K562 (cell line): Measurements from ENCODE around the gene MECR. TPM values are rescaled to one million over a fixed set of nuclear protein-coding genes. Genes with fewer than 3 reads are reported as not detected.

ENCODE experiments used
- ATAC-seq: fragments of 200-7000 bp; cut with Tn5 transposase; 3 replicates; pipeline ENCODE4 v1.9.1; 2020; ENCODE audit warnings: moderate library complexity
- BruUV-seq: library from RNA; stranded (reverse); fragments of 400-500 nt; replicated peaks from 2 replicates; lab custom pipeline; 2021; lab: Mats Ljungman, UMichigan
- CTCF ChIA-PET: fragments of 300-600 bp; formaldehyde crosslinking; extraction: SDS; loops from one replicate; lab custom pipeline; 2021; ENCODE audit warnings: low intra/inter-chr PET ratio; lab: Yijun Ruan, JAX
- POLR2A ChIA-PET: fragments of 300-600, 350-650 bp; sonication (Branson Sonifier 250); formaldehyde crosslinking; extraction: SDS; loops from one replicate; lab custom pipeline; 2021; ENCODE audit warnings: antibody characterized with exemption, inconsistent platforms; lab: Yijun Ruan, JAX
- DNase-seq, 4 experiments: peaks; one replicate each; pipeline versions ENCODE4 v3.0.0 to v3.0.0-alpha.2; 2011 to 2018; ENCODE audit warnings: low spot score in 3 of 4, mixed read lengths in 3 of 4; ENCODE audit errors: extremely low read depth in 1 of 4
- FAIRE-seq: peaks from 2 replicates; lab custom pipeline; 2011; peaks lifted over from hg19 to GRCh38; lab: Jason Lieb, UNC
- H2AFZ ChIP-seq: 2 replicates; pipeline ENCODE4 v1.6.0; 2011; ENCODE audit warnings: low read depth, low read length, control low read depth, inconsistent platforms
- H3K27ac ChIP-seq: fragments of 200-600 bp; 3 replicates; pipeline ENCODE4 v1.8.0; 2011; ENCODE audit warnings: low read depth, mild to moderate bottlenecking, control low read depth, inconsistent platforms, low read length, moderate library complexity, mixed read lengths; ENCODE audit errors: extremely low read depth
- H3K27me3 ChIP-seq, 2 experiments: fragments of 300-600 bp in 1 of 2; 2 replicates in 1 of 2; 3 replicates in 1 of 2; pipeline versions ENCODE4 v1.6.0 to v1.8.0; 2011; ENCODE audit warnings: inconsistent platforms in 2 of 2, low read length in 2 of 2, mild to moderate bottlenecking in 1 of 2, mixed read lengths in 1 of 2, moderate library complexity in 1 of 2; ENCODE audit not compliant: control insufficient read depth in 2 of 2, insufficient read depth in 2 of 2
- H3K36me3 ChIP-seq: fragments of 300-600 bp; 3 replicates; pipeline ENCODE4 v1.8.0; 2011; ENCODE audit warnings: mild to moderate bottlenecking, low read length, inconsistent platforms; ENCODE audit not compliant: control insufficient read depth, insufficient read depth
- H3K4me1 ChIP-seq, 2 experiments: fragments of 200-600 bp in 1 of 2; replicated peaks in 1 of 2; 2 replicates in 1 of 2; 3 replicates in 1 of 2; pipeline versions ENCODE4 v1.5.1 to v1.8.0; 2011; ENCODE audit warnings: inconsistent platforms in 2 of 2, low read length in 2 of 2, mild to moderate bottlenecking in 1 of 2, mixed read lengths in 1 of 2, moderate library complexity in 1 of 2; ENCODE audit not compliant: control insufficient read depth in 2 of 2, insufficient read depth in 2 of 2
- H3K4me2 ChIP-seq: 2 replicates; pipeline ENCODE4 v1.6.1; 2011; ENCODE audit warnings: low read length, control low read depth, inconsistent platforms, mixed read lengths; ENCODE audit not compliant: insufficient read depth
- H3K4me3 ChIP-seq: fragments of 200-600 bp; sonication (generic), shearing (Covaris generic); 2 replicates; pipeline ENCODE4 v1.5.1; 2016; ENCODE audit warnings: control low read depth, inconsistent platforms
- H3K79me2 ChIP-seq: fragments of 200-600 bp; 3 replicates; pipeline ENCODE4 v1.8.0; 2011; ENCODE audit warnings: low read length, inconsistent platforms; ENCODE audit not compliant: control insufficient read depth, insufficient read depth
- H3K9ac ChIP-seq, 2 experiments: 2 replicates each; pipeline versions ENCODE4 v1.6.0 to v1.6.1; 2011; ENCODE audit warnings: low read depth in 2 of 2, low read length in 2 of 2, control low read depth in 1 of 2, inconsistent platforms in 1 of 2, mild to moderate bottlenecking in 1 of 2, mixed read lengths in 1 of 2; ENCODE audit not compliant: insufficient read depth in 1 of 2
- H3K9me1 ChIP-seq: one replicate; pipeline ENCODE4 v1.6.0; 2011; ENCODE audit warnings: inconsistent platforms, mild to moderate bottlenecking, low read length, moderate library complexity; ENCODE audit not compliant: control insufficient read depth, insufficient read depth
- H3K9me3 ChIP-seq: replicated peaks from 2 replicates; pipeline ENCODE4 v1.5.1; 2011; ENCODE audit warnings: low read depth, low read length, inconsistent platforms; ENCODE audit not compliant: control insufficient read depth, insufficient read depth
- H4K20me1 ChIP-seq: replicated peaks from 2 replicates; pipeline ENCODE4 v1.6.1; 2011; ENCODE audit warnings: low read length, inconsistent platforms, mixed read lengths; ENCODE audit not compliant: control insufficient read depth, insufficient read depth
- ARID2 ChIP-seq: fragments of 450-650 bp; IDR thresholded peaks from 2 replicates; pipeline ENCODE4 v1.6.1; 2017; ENCODE audit warnings: antibody characterized with exemption, mild to moderate bottlenecking
- ETV5 ChIP-seq: sonication (generic); formaldehyde crosslinking; IDR thresholded peaks from 2 replicates; pipeline ENCODE4 v1.4.0; 2020; ENCODE audit warnings: low read depth, mild to moderate bottlenecking, missing genetic modification reagents
- HLTF ChIP-seq: fragments of 450-650 bp; IDR thresholded peaks from 2 replicates; pipeline ENCODE4 v1.6.1; 2016
- ILK ChIP-seq: fragments of 450-650 bp; IDR thresholded peaks from 2 replicates; pipeline ENCODE4 v1.6.1; 2016; ENCODE audit warnings: missing genetic modification characterization, low read depth, mild to moderate bottlenecking, missing compliant biosample characterization, moderate library complexity, borderline replicate concordance
- NFATC3 ChIP-seq: fragments of 450-650 bp; IDR thresholded peaks from 2 replicates; pipeline ENCODE4 v1.6.1; 2017; ENCODE audit warnings: mild to moderate bottlenecking
- NFRKB ChIP-seq: fragments of 450-650 bp; IDR thresholded peaks from 2 replicates; pipeline ENCODE4 v1.6.1; 2016; ENCODE audit warnings: low read depth
- SAP30 ChIP-seq: fragments of 200-600 bp; sonication (generic); IDR thresholded peaks from 2 replicates; pipeline ENCODE4 v1.6.1; 2012; ENCODE audit warnings: borderline replicate concordance, low read depth, mild to moderate bottlenecking, moderate library complexity, low read length, control low read depth, inconsistent platforms; ENCODE audit not compliant: insufficient read depth, poor library complexity, severe bottlenecking
- WHSC1 ChIP-seq: IDR thresholded peaks from one replicate; pipeline ENCODE4 v1.6.1; 2012; ENCODE audit warnings: low read length, control low read depth, inconsistent platforms
- XRCC5 ChIP-seq: fragments of 200-400 bp; formaldehyde crosslinking; IDR thresholded peaks from 2 replicates; pipeline ENCODE4 v1.6.1; 2017; ENCODE audit warnings: low read depth, mild to moderate bottlenecking, low read length
- ZNF224 ChIP-seq: sonication (generic); formaldehyde crosslinking; IDR thresholded peaks from 2 replicates; pipeline ENCODE4 v1.8.0; 2022; ENCODE audit warnings: mild to moderate bottlenecking, missing genetic modification reagents
- ZNF79 ChIP-seq: fragments of 250-450 bp; sonication (Bioruptor Pico); IDR thresholded peaks from 2 replicates; pipeline ENCODE4 v1.4.0; 2020; ENCODE audit warnings: low read depth, mild to moderate bottlenecking, moderate library complexity
- WGBS: fragments of 100-300 bp; shearing (Covaris generic); methylation state at CpG from one replicate; pipeline ENCODE4 v1.1.6; 2016; ENCODE audit warnings: low coverage, mixed read lengths; ENCODE audit not compliant: insufficient coverage; ENCODE audit errors: missing lambda C conversion rate; 5-methylcytosine and 5-hydroxymethylcytosine counted together
- in situ Hi-C: fragments of 300-500 bp; cut with MboI; formaldehyde crosslinking; loops from 4 replicates; pipeline ENCODE4 v1.15.0; 2018; ENCODE audit warnings: inconsistent platforms, mixed read lengths
- intact Hi-C: fragments of 100-400 bp; cut with micrococcal nuclease; formaldehyde crosslinking; loops from 2 replicates; pipeline ENCODE4 v1.14.2; 2022
- polyA plus RNA-seq, 8 experiments: library from polyadenylated mRNA; depleted of rRNA in 4 of 8; stranded (reverse) in 5 of 8; unstranded in 3 of 8; fragments of >200 nt; fragmentation: Nextera tagmentation in 2 of 8; fragmentation: Illumina TruSeq in 1 of 8; extraction: Ambion mirVana in 2 of 8; extraction: Trizol in 1 of 8; gene quantifications; 2 replicates each; pipeline versions ENCODE4 v1.2.1 to v1.2.3, GENCODE V29; 2011 to 2014; ENCODE audit warnings: inconsistent platforms in 1 of 8, missing spikeins in 1 of 8
- total RNA-seq, 7 experiments: library from RNA; depleted of rRNA in 6 of 7; stranded (reverse); fragments of >200 nt in 6 of 7; fragmentation: Illumina TruSeq in 2 of 7; extraction: Trizol in 2 of 7; gene quantifications; 2 replicates each; pipeline versions ENCODE4 v1.2.1 to v1.2.3, GENCODE V29; 2011 to 2021; ENCODE audit warnings: low replicate concordance in 1 of 7
- TF ChIP-seq, protein P1 (sequence below): IDR thresholded peaks from 3 replicates; pipeline ENCODE4 v1.6.1; 2011; ENCODE audit warnings: borderline replicate concordance, mild to moderate bottlenecking; ENCODE audit not compliant: insufficient read length, insufficient read depth
- TF ChIP-seq, protein P2 (sequence below): fragments of 450-650 bp; formaldehyde crosslinking; IDR thresholded peaks from 2 replicates; pipeline ENCODE4 v1.4.0; 2020; ENCODE audit warnings: mild to moderate bottlenecking, moderate library complexity

The MECR gene
- total and polyA plus RNA-seq, 9 of the 15 experiments (the other 6 are each of a cell fraction or from before 2014, with no cell fraction given), result 10.4 to 58.6 (median 42.9) TPM

DNA sequence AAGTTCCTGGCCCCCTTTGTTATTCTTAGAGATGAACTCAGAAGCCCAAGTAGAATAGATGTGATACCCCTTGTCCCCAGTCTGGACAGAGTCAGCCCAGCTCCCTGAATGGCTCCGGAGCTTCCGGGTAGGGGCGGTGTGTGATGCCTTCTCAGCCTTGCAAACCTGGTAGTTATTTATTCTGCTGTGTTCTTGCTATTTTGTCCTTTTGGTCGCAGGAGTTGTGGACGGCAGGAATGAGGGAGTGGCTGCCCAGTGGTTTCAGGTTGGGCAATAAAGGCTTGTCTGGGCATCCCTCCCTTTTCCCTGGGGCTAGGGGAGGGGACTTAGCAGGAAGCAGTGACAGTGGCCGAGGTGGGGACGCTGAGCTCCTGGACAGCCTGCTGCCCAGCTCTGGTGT lies 8.4 kb upstream of the MECR start:
- ChIA-PET CTCF (no interaction called here), POLR2A (interaction anchor here (0.5 to 1.1 kb wide), 3 partner anchors 8 to 525 kb away, joined by 3 to 5 read pairs (median 4); partner anchors contain the start of gene MECR)
- Histone ChIP-seq H3K27ac (no peak overlapping the region), H3K9me1 (no peaks in the 10 kb centered on the region), H4K20me1 (peaks cover 10% of the 10 kb centered on the region), H3K79me2 (no peaks in the 10 kb centered on the region), H3K27me3 (peaks cover 27 to 39% of the 10 kb centered on the region in 2 experiments; a peak in 4 of 5 replicates), H3K4me1 (peaks cover 2 to 27% of the 10 kb centered on the region in 2 experiments; a peak in 3 of 5 replicates), H3K9ac (no peak overlapping the region), H3K36me3 (no peaks in the 10 kb centered on the region), H2AFZ (no peak overlapping the region), H3K4me3 (no peak overlapping the region), H3K4me2 (no peak overlapping the region), H3K9me3 (no peaks in the 10 kb centered on the region)
- in situ Hi-C loops (loop anchor here (5.0 to 10.0 kb wide), 3 partner anchors 466 to 866 kb away; no protein-coding TSS in a partner anchor), intact Hi-C loops (loop anchor here (5.0 to 10.0 kb wide), 3 partner anchors 78 to 1536 kb away; no protein-coding TSS in a partner anchor)
- no peak for ATAC-seq
- no peak for DNase-seq
- TF ChIP-seq ZNF224 (CRISPR knock-in tag) (no peak), ETV5 (CRISPR knock-in tag) (no peak), ILK (tag) (no peak), NFRKB (no peak), XRCC5 (no peak), SAP30 (no peak), ZNF79 (CRISPR knock-in tag) (no peak), WHSC1 (no peak), HLTF (no peak), ARID2 (no peak), NFATC3 (no peak)
- TF ChIP-seq, protein P1, sequence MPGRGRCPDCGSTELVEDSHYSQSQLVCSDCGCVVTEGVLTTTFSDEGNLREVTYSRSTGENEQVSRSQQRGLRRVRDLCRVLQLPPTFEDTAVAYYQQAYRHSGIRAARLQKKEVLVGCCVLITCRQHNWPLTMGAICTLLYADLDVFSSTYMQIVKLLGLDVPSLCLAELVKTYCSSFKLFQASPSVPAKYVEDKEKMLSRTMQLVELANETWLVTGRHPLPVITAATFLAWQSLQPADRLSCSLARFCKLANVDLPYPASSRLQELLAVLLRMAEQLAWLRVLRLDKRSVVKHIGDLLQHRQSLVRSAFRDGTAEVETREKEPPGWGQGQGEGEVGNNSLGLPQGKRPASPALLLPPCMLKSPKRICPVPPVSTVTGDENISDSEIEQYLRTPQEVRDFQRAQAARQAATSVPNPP, result no peak
- TF ChIP-seq, protein P2, sequence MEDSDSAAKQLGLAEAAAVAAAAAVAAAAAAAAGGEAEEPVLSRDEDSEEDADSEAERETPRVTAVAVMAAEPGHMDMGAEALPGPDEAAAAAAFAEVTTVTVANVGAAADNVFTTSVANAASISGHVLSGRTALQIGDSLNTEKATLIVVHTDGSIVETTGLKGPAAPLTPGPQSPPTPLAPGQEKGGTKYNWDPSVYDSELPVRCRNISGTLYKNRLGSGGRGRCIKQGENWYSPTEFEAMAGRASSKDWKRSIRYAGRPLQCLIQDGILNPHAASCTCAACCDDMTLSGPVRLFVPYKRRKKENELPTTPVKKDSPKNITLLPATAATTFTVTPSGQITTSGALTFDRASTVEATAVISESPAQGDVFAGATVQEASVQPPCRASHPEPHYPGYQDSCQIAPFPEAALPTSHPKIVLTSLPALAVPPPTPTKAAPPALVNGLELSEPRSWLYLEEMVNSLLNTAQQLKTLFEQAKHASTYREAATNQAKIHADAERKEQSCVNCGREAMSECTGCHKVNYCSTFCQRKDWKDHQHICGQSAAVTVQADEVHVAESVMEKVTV (CRISPR knock-in tag), result no peak
- no peak for FAIRE-seq
- 22% methylated on average over 7 of the region's 7 CpGs for WGBS
- no TSS peak for BruUV-seq
